Ascending aorta (tissue), 2 donors: ENCODE data around the gene FGF12. TPM values are rescaled to one million over a fixed set of nuclear protein-coding genes. Genes with fewer than 3 reads are reported as not detected.

Experiments
- DNase-seq, 2 donors: peaks; one replicate each; pipeline ENCODE4 v3.0.0-alpha.2; 2019; ENCODE audit warnings: low spot score in 2 of 2
- H3K27ac ChIP-seq, 2 donors: fragments of 200-600 bp; sonication (generic); one replicate each; pipeline ENCODE4 v1.5.1; 2016 to 2017; ENCODE audit warnings: mild to moderate bottlenecking in 1 of 2
- H3K27me3 ChIP-seq: fragments of 200-600 bp; sonication (generic); one replicate; pipeline ENCODE4 v1.5.1; 2017
- H3K36me3 ChIP-seq, 2 donors: fragments of 200-600 bp; sonication (generic); one replicate each; pipeline ENCODE4 v1.5.1; 2016
- H3K4me1 ChIP-seq, 2 donors: fragments of 200-600 bp; sonication (generic); one replicate each; pipeline ENCODE4 v1.5.1; 2016 to 2017; ENCODE audit warnings: mild to moderate bottlenecking in 1 of 2
- H3K4me3 ChIP-seq, 2 donors: fragments of 200-600 bp; sonication (generic); one replicate each; pipeline ENCODE4 v1.5.1; 2016 to 2017; ENCODE audit warnings: mild to moderate bottlenecking in 1 of 2
- H3K9me3 ChIP-seq, 2 donors: fragments of 200-600 bp; sonication (generic); one replicate each; pipeline ENCODE4 v1.5.1; 2016
- CTCF ChIP-seq, 3 experiments: fragments of 200-600 bp in 2 of 3; fragments of 450-650 bp in 1 of 3; sonication (generic) in 2 of 3; IDR thresholded peaks; one replicate each; pipeline ENCODE4 v1.5.1; 2016 to 2019; ENCODE audit warnings: antibody characterized with exemption in 3 of 3, mild to moderate bottlenecking in 1 of 3, moderate library complexity in 1 of 3
- intact Hi-C: fragments of 100-400 bp; cut with DNase I; formaldehyde crosslinking; loops from one replicate; pipeline ENCODE4 v1.15.1; 2023
- total RNA-seq: library from RNA; depleted of rRNA; stranded (reverse); fragments of >200 nt; gene quantifications from one replicate; pipeline ENCODE4 v1.1.0, GENCODE V29; 2016

Gene FGF12
- total RNA-seq, 1 donor from 2014 or later: 0.43 TPM

DNA sequence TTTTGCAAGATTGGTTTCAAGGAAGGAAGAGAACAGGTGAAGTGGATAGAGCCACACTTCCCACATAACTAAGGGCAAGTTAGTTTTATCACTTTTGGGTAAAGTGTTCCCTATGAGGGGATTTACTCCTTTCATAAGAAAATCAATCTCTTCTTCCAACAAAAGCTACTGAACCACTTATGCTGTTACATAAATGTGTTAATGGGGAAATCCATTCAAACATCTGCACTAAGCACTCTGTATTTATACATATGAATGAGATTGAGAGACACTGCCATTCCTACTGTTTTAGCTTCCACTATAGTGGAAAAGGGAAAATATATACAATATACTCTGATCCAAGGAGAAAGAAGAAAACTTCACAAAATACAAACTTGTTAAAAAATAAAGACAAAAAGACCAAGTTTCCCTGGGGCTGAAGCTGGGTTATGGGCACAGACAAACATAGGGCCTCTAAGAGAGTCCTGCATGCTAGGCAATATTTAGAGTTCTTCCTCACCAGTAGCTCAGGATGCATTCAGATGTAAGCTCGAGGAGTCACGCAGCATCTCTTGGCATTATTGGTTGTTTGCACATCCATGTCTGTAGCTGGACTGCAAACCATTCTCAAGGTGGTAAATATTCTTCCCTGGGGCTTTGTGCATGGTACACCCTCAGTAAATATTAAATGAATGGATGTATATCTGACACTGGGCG is 454.2 kb downstream of the FGF12 start:
- DNase-seq: no peak
- Histone ChIP-seq H3K27ac (no peak overlapping the region), H3K4me3 (no peak overlapping the region), H3K4me1 (no peaks in the 10 kb centered on the region), H3K9me3 (no peaks in the 10 kb centered on the region), H3K36me3 (no peaks in the 10 kb centered on the region), H3K27me3 (no peaks in the 10 kb centered on the region)
- intact Hi-C loops: no loop called here
- no peak for TF ChIP-seq CTCF (IDR thresholded peaks at IDR 0.05)

DNA sequence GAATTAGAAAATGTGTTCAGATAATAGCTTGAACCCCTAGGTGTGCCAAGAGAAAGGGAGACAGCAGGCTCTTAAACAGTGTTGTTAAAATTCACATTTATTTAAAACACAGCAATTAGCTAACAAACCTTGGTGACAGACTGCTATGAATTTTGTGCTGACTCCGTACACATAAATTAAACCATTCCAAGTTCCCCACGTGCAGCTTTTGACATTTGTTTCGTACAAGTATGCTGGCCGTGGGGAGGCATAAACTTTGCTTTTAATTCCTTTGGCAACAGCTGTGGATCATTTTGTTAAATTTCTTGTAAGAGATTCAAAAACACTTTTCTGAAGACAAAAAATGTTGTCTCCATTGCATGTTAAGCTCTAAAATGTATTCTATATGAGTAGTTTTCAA is 465.3 kb downstream of the FGF12 start:
- Histone ChIP-seq H3K9me3 (no peaks in the 10 kb centered on the region), H3K27ac (no peak overlapping the region), H3K36me3 (no peaks in the 10 kb centered on the region), H3K4me1 (no peaks in the 10 kb centered on the region), H3K27me3 (no peaks in the 10 kb centered on the region), H3K4me3 (no peak overlapping the region)
- TF ChIP-seq CTCF (IDR thresholded peaks at IDR 0.05): no peak
- intact Hi-C loops: no loop called here
- DNase-seq: no peak

GRCh38 chr3:192261135-192261534 is 466.2 kb downstream of the FGF12 start:
- no peak for TF ChIP-seq CTCF (IDR thresholded peaks at IDR 0.05)
- H3K4me1 ChIP-seq: no peaks in the 10 kb centered on the region
- intact Hi-C loops: no loop called here
- no peaks in the 10 kb centered on the region for H3K27me3 ChIP-seq
- no peaks in the 10 kb centered on the region for H3K9me3 ChIP-seq
- no peaks in the 10 kb centered on the region for H3K36me3 ChIP-seq
- H3K27ac ChIP-seq: no peak overlapping the region
- no peak overlapping the region for H3K4me3 ChIP-seq
- DNase-seq: no peak

DNA sequence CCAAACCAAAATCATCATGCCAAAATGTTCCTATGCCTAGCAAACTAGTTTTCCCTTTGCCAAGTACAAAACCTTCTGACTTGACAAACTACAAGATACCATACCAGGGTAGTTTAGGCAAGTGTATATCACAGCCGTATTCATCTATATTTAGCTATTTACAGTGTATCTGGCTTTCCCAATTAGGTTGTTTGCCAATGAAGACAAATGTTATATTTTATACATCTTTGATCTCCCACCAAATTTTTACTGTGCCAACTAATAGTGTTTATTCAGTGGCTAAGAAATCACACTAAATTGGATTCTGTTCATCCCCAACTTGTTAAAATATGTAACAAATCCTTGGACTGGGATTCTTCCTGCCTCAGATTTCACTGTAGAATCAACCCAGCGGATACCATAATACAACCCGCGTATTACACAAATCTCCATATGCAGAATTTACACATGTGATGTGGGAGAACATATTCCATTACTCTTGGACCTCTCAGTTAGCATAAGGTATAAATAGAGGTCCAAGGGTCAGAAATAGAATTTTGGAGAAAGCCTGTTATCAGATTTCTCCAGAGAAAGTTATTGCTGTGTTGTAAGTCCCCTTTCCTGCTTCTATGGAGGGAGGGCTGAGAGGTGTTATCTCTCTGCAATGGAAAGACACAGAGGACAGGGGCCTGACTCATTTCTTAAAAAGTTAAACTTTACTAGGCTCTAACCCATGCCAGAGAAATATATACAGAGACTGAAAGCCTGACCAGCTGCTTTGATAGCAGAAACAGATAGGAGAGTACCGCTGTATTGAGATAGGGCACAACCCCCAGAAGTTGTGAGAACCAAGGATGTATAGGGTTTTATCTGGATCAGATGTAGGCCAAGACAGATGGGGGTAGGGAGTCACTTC is 467.0 kb downstream of the FGF12 start:
- no peaks in the 10 kb centered on the region for H3K9me3 ChIP-seq
- no peak for TF ChIP-seq CTCF (IDR thresholded peaks at IDR 0.05)
- no peak overlapping the region for H3K4me3 ChIP-seq
- no peaks in the 10 kb centered on the region for H3K4me1 ChIP-seq
- intact Hi-C loops: no loop called here
- H3K36me3 ChIP-seq: no peaks in the 10 kb centered on the region
- no peak overlapping the region for H3K27ac ChIP-seq
- H3K27me3 ChIP-seq: no peaks in the 10 kb centered on the region
- no peak for DNase-seq

- Histone ChIP-seq H3K27ac (no peak overlapping the region), H3K9me3 (no peaks in the 10 kb centered on the region), H3K27me3 (no peaks in the 10 kb centered on the region), H3K4me3 (no peak overlapping the region), H3K4me1 (no peaks in the 10 kb centered on the region), H3K36me3 (no peaks in the 10 kb centered on the region)
- TF ChIP-seq CTCF (IDR thresholded peaks at IDR 0.05): no peak
- intact Hi-C loops: no loop called here
- no peak for DNase-seq
Measured at GRCh38 chr3:192259661-192260060, 467.7 kb downstream of the FGF12 start.
